Thyroid gland (tissue), 4 donors: ENCODE results near the gene LAMP1. TPM values are rescaled to one million over a fixed set of nuclear protein-coding genes. Genes with fewer than 3 reads are reported as not detected.
A peak's percentile ranks its signal among the peaks of the same experiment; 100 is the strongest.

Experiments used
- DNase-seq, 2 donors: peaks; one replicate each; pipeline ENCODE4 v3.0.0-alpha.2; 2019
- H3K27ac ChIP-seq, 3 donors: fragments of 200-600 bp; sonication (generic); 1 replicate in 2 of 3; 2 replicates in 1 of 3; pipeline ENCODE4 v1.5.1; 2016 to 2019; ENCODE audit warnings: mild to moderate bottlenecking in 1 of 3, moderate library complexity in 1 of 3
- H3K27me3 ChIP-seq: fragments of 200-600 bp; sonication (generic); one replicate; pipeline ENCODE4 v1.5.1; 2019
- H3K36me3 ChIP-seq, 2 donors: fragments of 200-600 bp; sonication (generic); one replicate each; pipeline ENCODE4 v1.5.1; 2016 to 2019
- H3K4me1 ChIP-seq, 2 donors: fragments of 200-600 bp; sonication (generic); one replicate each; pipeline ENCODE4 v1.5.1; 2017 to 2019
- H3K4me3 ChIP-seq, 3 donors: fragments of 200-600 bp; sonication (generic); replicated peaks in 1 of 3; 1 replicate in 2 of 3; 2 replicates in 1 of 3; pipeline ENCODE4 v1.5.1; 2016; ENCODE audit warnings: mild to moderate bottlenecking in 1 of 3
- H3K9me3 ChIP-seq: fragments of 200-600 bp; sonication (generic); one replicate; pipeline ENCODE4 v1.5.1; 2017
- CTCF ChIP-seq, 6 experiments: fragments of 200-600 bp in 3 of 6; fragments of 450-650 bp in 3 of 6; sonication (generic) in 3 of 6; IDR thresholded peaks; one replicate each; pipeline ENCODE4 v1.5.1; 2016 to 2019; ENCODE audit warnings: antibody characterized with exemption in 6 of 6, mild to moderate bottlenecking in 2 of 6, inconsistent platforms in 1 of 6, moderate library complexity in 1 of 6
- POLR2A ChIP-seq, 2 donors: fragments of 450-650 bp; IDR thresholded peaks; one replicate each; pipeline ENCODE4 v1.6.1; 2017; ENCODE audit warnings: antibody characterized with exemption in 2 of 2, mild to moderate bottlenecking in 2 of 2, moderate library complexity in 1 of 2
- WGBS, 2 donors: methylation state at CpG; one replicate each; pipeline ENCODE4 v1.1.5; 2017; 5-methylcytosine and 5-hydroxymethylcytosine counted together
- intact Hi-C: fragments of 100-400 bp; cut with DNase I; formaldehyde crosslinking; loops from one replicate; pipeline ENCODE4 v1.15.1; 2023
- total RNA-seq, 4 donors: library from RNA; depleted of rRNA; stranded (reverse); fragments of >200 nt; gene quantifications; one replicate each; pipeline ENCODE4 v1.2.3, GENCODE V29; 2016

Gene LAMP1
- total RNA-seq, 4 donors from 2014 or later, result 169 to 227 (median 206) TPM

GRCh38 chr13:113358653-113359190 is 61.7 kb downstream of the LAMP1 start:
- intact Hi-C loops, result no loop called here
- TF ChIP-seq POLR2A (IDR thresholded peaks at IDR 0.05), result no peak
- TF ChIP-seq CTCF (IDR thresholded peaks at IDR 0.05), result no peak
- Histone ChIP-seq H3K4me1 (peaks cover 4 to 8% of the 10 kb centered on the region in 2 donors), H3K36me3 (no peaks in the 10 kb centered on the region), H3K27me3 (no peaks in the 10 kb centered on the region), H3K27ac (no peak overlapping the region), H3K9me3 (no peaks in the 10 kb centered on the region), H3K4me3 (no peak overlapping the region)
- no peak for DNase-seq
- WGBS, 2 donors, result 82% methylated on average over 6 of the region's 6 CpGs

- intact Hi-C loops, result no loop called here
These were observed 62.5 kb downstream of the LAMP1 start for GRCh38 chr13:113359571-113359970.

GRCh38 chr13:113360446-113360845 is 63.4 kb downstream of the LAMP1 start:
- no peak overlapping the region for H3K4me3 ChIP-seq
- 84 to 95% methylated on average over 3 to 6 of the region's 6 CpGs for WGBS, 2 donors
- H3K4me1 ChIP-seq, result peaks cover 4 to 8% of the 10 kb centered on the region in 2 donors
- H3K27me3 ChIP-seq, result no peaks in the 10 kb centered on the region
- DNase-seq, result no peak
- H3K9me3 ChIP-seq, result no peaks in the 10 kb centered on the region
- TF ChIP-seq POLR2A (IDR thresholded peaks at IDR 0.05) (no peak), CTCF (IDR thresholded peaks at IDR 0.05) (no peak)
- intact Hi-C loops, result loop anchor here (10.0 kb wide), 1 partner anchor 206 kb away; the partner anchor contains the start of gene PROZ
- no peaks in the 10 kb centered on the region for H3K36me3 ChIP-seq
- H3K27ac ChIP-seq, result no peak overlapping the region

More at GRCh38 chr13:113359571-113359970, 62.5 kb downstream of the LAMP1 start:
- Histone ChIP-seq H3K27me3 (no peaks in the 10 kb centered on the region), H3K27ac (no peak overlapping the region), H3K36me3 (no peaks in the 10 kb centered on the region), H3K4me3 (no peak overlapping the region), H3K4me1 (peaks cover 4 to 8% of the 10 kb centered on the region in 2 donors), H3K9me3 (no peaks in the 10 kb centered on the region)
- TF ChIP-seq CTCF (IDR thresholded peaks at IDR 0.05) (no peak), POLR2A (IDR thresholded peaks at IDR 0.05) (no peak)
- WGBS, 2 donors, result 85 to 89% methylated on average over 11 of the region's 11 CpGs
- DNase-seq, result no peak

DNA sequence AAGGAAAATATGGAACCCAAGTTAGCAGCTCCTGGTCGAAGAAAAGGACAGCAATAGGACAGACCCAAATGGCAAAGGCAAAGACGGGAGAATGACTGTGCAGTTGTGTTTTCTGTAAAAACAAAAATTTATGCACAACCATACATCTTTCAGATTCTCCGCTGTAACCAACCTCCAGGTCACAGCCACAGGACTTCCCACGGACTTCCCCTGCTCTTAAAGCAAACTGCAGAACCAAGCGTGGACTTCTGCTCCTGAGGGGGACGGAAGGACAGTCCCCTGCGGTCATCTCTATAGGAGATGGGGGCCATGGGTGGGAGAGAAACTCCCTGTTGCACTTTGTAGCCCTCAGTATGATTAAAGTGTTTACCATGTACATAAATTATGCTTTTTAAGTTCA is 64.4 kb downstream of the LAMP1 start:
- no peak for DNase-seq
- H3K27ac ChIP-seq, result no peak overlapping the region
- 79 to 81% methylated on average over 7 of the region's 7 CpGs for WGBS, 2 donors
- TF ChIP-seq POLR2A (IDR thresholded peaks at IDR 0.05) (no peak), CTCF (IDR thresholded peaks at IDR 0.05) (no peak)
- no peaks in the 10 kb centered on the region for H3K9me3 ChIP-seq
- peaks cover 4 to 8% of the 10 kb centered on the region in 2 donors for H3K4me1 ChIP-seq
- no peaks in the 10 kb centered on the region for H3K27me3 ChIP-seq
- intact Hi-C loops, result loop anchor here (10.0 kb wide), 1 partner anchor 207 kb away; the partner anchor contains the start of gene PROZ
- no peak overlapping the region for H3K4me3 ChIP-seq
- no peaks in the 10 kb centered on the region for H3K36me3 ChIP-seq

- WGBS, 2 donors, result 12 to 14% methylated on average over 30 of the region's 41 CpGs
- intact Hi-C loops, result loop anchor here (10.0 kb wide), 1 partner anchor 210 kb away; the partner anchor contains the start of gene PROZ
These were observed 67.4 kb downstream of the LAMP1 start for GRCh38 chr13:113364311-113364889.

More at GRCh38 chr13:113364311-113364889, 67.4 kb downstream of the LAMP1 start:
- H3K9me3 ChIP-seq, result no peaks in the 10 kb centered on the region
- H3K4me1 ChIP-seq, result peaks cover 7 to 10% of the 10 kb centered on the region in 2 donors
- peak overlapping the region in 1 of 3 donors; percentile 23 for H3K4me3 ChIP-seq
- DNase-seq, result peak in 1 of 2 donors; percentile 16
- H3K27ac ChIP-seq, result peak overlapping the region; percentile 17 to 78 (median 48)
- H3K36me3 ChIP-seq, result no peaks in the 10 kb centered on the region
- no peaks in the 10 kb centered on the region for H3K27me3 ChIP-seq
- no peak for TF ChIP-seq POLR2A (IDR thresholded peaks at IDR 0.05)
- TF ChIP-seq CTCF (IDR thresholded peaks at IDR 0.05), result no peak
